GM23248 (cell line): ENCODE measurements around the gene ANKRD29. TPM values are rescaled to one million over a fixed set of nuclear protein-coding genes. Genes with fewer than 3 reads are reported as not detected.

ENCODE experiments used
- DNase-seq: peaks from one replicate; pipeline ENCODE4 v3.0.0-alpha.2; 2015
- H2AFZ ChIP-seq: fragments of 200-600 bp; sonication (generic); 2 replicates; pipeline ENCODE4 v1.6.1; 2016; ENCODE audit warnings: antibody characterized with exemption
- H3F3A ChIP-seq: fragments of 200-600 bp; sonication (generic); 2 replicates; pipeline ENCODE4 v1.6.1; 2016; ENCODE audit warnings: mild to moderate bottlenecking, antibody characterized with exemption, mixed run types; ENCODE audit not compliant: insufficient read depth
- H3K27ac ChIP-seq: fragments of 200-600 bp; sonication (generic); 2 replicates; pipeline ENCODE4 v1.5.1; 2016; ENCODE audit warnings: mild to moderate bottlenecking
- H3K27me3 ChIP-seq: fragments of 200-600 bp; sonication (generic); replicated peaks from 2 replicates; pipeline ENCODE4 v1.6.1; 2016; ENCODE audit warnings: mild to moderate bottlenecking; ENCODE audit not compliant: insufficient read depth
- H3K36me3 ChIP-seq: fragments of 200-600 bp; sonication (generic); 2 replicates; pipeline ENCODE4 v1.6.1; 2016; ENCODE audit warnings: low read depth, mild to moderate bottlenecking
- H3K4me1 ChIP-seq: fragments of 200-600 bp; sonication (generic); 2 replicates; pipeline ENCODE4 v1.6.1; 2016; ENCODE audit warnings: mild to moderate bottlenecking; ENCODE audit not compliant: insufficient read depth
- H3K4me2 ChIP-seq: fragments of 200-600 bp; sonication (generic); one replicate; pipeline ENCODE4 v1.6.1; 2016; ENCODE audit warnings: mild to moderate bottlenecking; ENCODE audit not compliant: unreplicated experiment
- H3K4me3 ChIP-seq: fragments of 200-600 bp; sonication (generic); 2 replicates; pipeline ENCODE4 v1.5.1; 2016; ENCODE audit warnings: mild to moderate bottlenecking
- H3K79me2 ChIP-seq: fragments of 200-600 bp; sonication (generic); 2 replicates; pipeline ENCODE4 v1.6.1; 2016; ENCODE audit warnings: mild to moderate bottlenecking; ENCODE audit not compliant: insufficient read depth
- H3K9ac ChIP-seq: fragments of 200-600 bp; sonication (generic); 2 replicates; pipeline ENCODE4 v1.6.1; 2016; ENCODE audit warnings: mild to moderate bottlenecking
- H3K9me2 ChIP-seq: fragments of 200-600 bp; sonication (generic); 2 replicates; pipeline ENCODE4 v1.6.1; 2016; ENCODE audit warnings: mixed run types, mild to moderate bottlenecking, moderate library complexity; ENCODE audit not compliant: insufficient read depth
- H3K9me3 ChIP-seq: fragments of 200-600 bp; sonication (generic); one replicate; pipeline ENCODE4 v1.6.1; 2017; ENCODE audit warnings: low read depth
- H4K20me1 ChIP-seq: fragments of 200-600 bp; sonication (generic); 2 replicates; pipeline ENCODE4 v1.6.0; 2016; ENCODE audit not compliant: insufficient read depth
- EZH2 ChIP-seq: fragments of 200-600 bp; sonication (generic); IDR thresholded peaks from 2 replicates; pipeline ENCODE4 v1.6.1; 2018; ENCODE audit warnings: antibody characterized with exemption, mild to moderate bottlenecking; ENCODE audit not compliant: insufficient read depth, poor library complexity, severe bottlenecking
- EZH2phosphoT487 ChIP-seq: fragments of 200-600 bp; sonication (generic); IDR thresholded peaks from 2 replicates; pipeline ENCODE4 v1.6.1; 2018; ENCODE audit warnings: antibody characterized with exemption, moderate library complexity, mild to moderate bottlenecking, low read depth; ENCODE audit not compliant: insufficient read depth
- WGBS, 2 experiments: methylation state at CpG; one replicate each; pipeline ENCODE4 v1.1.6; 2015 to 2017; ENCODE audit warnings: low lambda C conversion rate in 2 of 2, low coverage in 1 of 2; ENCODE audit errors: missing lambda C conversion rate in 2 of 2; 5-methylcytosine and 5-hydroxymethylcytosine counted together
- in situ Hi-C: fragments of 300-500 bp; cut with MboI; formaldehyde crosslinking; loops from 2 replicates; pipeline ENCODE4 v1.15.0; 2020
- polyA plus RNA-seq: library from polyadenylated mRNA; unstranded; fragments of >200 nt; fragmentation: Nextera tagmentation; extraction: Ambion mirVana; gene quantifications from 2 replicates; pipeline ENCODE4 v1.2.1, GENCODE V29; 2016
- total RNA-seq: library from RNA; depleted of rRNA; stranded (reverse); fragments of >200 nt; shearing (Covaris generic); gene quantifications from 2 replicates; pipeline ENCODE4 v1.2.3, GENCODE V29; 2014

Gene ANKRD29
- total and polyA plus RNA-seq, 2 experiments from 2014 or later: 8.0 to 9.2 TPM

DNA sequence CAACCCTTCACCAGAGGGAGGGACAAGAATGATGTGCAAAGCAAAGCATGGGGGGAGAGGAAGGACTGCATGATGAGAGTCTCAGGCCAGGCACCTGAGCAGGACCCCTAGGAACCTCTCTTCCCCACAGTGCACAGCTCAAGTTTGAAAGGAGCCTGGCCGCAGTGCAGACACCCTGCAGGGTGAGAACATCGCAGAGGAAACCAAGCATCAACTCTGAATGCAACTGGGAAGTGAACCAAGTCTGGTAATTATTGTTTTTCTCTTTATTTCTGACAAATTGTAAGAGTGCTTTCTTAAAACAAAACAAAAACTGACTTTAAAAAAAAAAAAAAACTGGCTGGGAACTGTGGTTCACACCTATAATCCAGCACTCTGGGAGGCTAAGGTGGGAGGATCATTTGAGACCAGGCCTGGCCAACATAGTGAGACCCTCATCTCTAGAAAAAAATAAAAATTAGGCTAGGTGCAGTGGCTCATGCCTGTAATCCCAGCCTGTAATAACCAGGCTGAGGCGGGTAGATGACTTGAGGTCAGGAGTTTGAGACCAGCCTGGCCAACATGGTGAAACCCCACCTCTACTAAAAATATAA is 91.7 kb downstream of the ANKRD29 start:
- peaks cover 44% of the 10 kb centered on the region for H3K36me3 ChIP-seq
- H3K27ac ChIP-seq: no peak overlapping the region
- H3K9me3 ChIP-seq: no peaks in the 10 kb centered on the region
- no peak overlapping the region for H3K4me3 ChIP-seq
- no peak for DNase-seq
- H2AFZ ChIP-seq: no peak overlapping the region
- WGBS, 2 experiments: 95 to 100% methylated on average over 3 of the region's 3 CpGs
- no peaks in the 10 kb centered on the region for H3K27me3 ChIP-seq
- peaks cover 14% of the 10 kb centered on the region for H3K4me1 ChIP-seq
- in situ Hi-C loops: no loop called here
- H4K20me1 ChIP-seq: 0 out of 2 replicates have a peak, but pooled peaks cover 4% of the 10 kb centered on the region
- H3K4me2 ChIP-seq: no peak overlapping the region
- H3F3A ChIP-seq: peaks cover 25% of the 10 kb centered on the region
- no peak overlapping the region for H3K9ac ChIP-seq
- H3K79me2 ChIP-seq: peaks cover 35% of the 10 kb centered on the region
- no peak for TF ChIP-seq EZH2
- no peak for TF ChIP-seq EZH2phosphoT487
- H3K9me2 ChIP-seq: no peaks in the 10 kb centered on the region

DNA sequence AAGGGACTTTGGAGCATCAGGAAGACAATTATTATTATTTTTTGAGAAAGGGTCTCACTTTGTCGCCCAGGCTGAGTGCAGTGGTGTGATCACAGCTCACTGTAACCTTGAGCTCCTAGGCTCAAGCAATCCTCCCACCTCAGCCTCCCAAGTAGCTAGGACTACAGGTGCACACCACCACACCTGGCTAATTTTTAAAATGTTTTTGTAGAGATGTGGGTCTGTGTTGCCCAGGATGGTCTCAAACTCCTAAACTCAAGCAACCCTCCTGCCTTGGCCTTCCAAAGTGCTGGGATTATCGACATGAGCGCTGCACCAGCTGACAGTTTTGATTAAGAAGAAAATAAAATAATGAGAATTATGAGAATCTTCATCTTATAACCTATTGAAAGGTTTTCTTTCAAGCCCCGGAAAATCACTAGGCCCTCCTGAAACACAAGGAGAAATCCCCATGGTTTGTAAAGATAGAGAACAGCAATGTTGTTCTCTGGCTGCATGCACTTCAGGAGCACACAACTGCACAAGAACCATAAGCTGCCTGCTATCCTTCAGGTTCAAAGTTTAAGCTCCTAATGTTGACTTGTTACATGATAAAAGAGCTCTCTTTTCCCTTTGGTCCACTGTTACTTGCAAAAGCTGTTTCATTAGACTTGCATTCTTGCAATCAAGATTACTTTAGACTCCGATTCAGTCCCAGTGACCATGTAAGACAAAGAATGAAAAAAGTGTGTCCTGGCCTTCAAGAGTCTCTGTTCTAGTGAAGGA is 93.2 kb downstream of the ANKRD29 start:
- H3K79me2 ChIP-seq: peaks cover 20% of the 10 kb centered on the region
- no peak overlapping the region for H3K9ac ChIP-seq
- H3K4me3 ChIP-seq: no peak overlapping the region
- H2AFZ ChIP-seq: no peak overlapping the region
- peaks cover 58% of the 10 kb centered on the region for H3K36me3 ChIP-seq
- H3K9me3 ChIP-seq: no peaks in the 10 kb centered on the region
- H3K4me2 ChIP-seq: no peak overlapping the region
- DNase-seq: no peak
- in situ Hi-C loops: no loop called here
- H4K20me1 ChIP-seq: no peaks in the 10 kb centered on the region
- no peak overlapping the region for H3K27ac ChIP-seq
- peaks cover 20% of the 10 kb centered on the region for H3F3A ChIP-seq
- TF ChIP-seq EZH2phosphoT487 (no peak), EZH2 (no peak)
- H3K4me1 ChIP-seq: peaks cover 13% of the 10 kb centered on the region
- 95 to 100% methylated on average over 5 of the region's 5 CpGs for WGBS, 2 experiments
- H3K27me3 ChIP-seq: no peaks in the 10 kb centered on the region
- H3K9me2 ChIP-seq: no peaks in the 10 kb centered on the region

DNA sequence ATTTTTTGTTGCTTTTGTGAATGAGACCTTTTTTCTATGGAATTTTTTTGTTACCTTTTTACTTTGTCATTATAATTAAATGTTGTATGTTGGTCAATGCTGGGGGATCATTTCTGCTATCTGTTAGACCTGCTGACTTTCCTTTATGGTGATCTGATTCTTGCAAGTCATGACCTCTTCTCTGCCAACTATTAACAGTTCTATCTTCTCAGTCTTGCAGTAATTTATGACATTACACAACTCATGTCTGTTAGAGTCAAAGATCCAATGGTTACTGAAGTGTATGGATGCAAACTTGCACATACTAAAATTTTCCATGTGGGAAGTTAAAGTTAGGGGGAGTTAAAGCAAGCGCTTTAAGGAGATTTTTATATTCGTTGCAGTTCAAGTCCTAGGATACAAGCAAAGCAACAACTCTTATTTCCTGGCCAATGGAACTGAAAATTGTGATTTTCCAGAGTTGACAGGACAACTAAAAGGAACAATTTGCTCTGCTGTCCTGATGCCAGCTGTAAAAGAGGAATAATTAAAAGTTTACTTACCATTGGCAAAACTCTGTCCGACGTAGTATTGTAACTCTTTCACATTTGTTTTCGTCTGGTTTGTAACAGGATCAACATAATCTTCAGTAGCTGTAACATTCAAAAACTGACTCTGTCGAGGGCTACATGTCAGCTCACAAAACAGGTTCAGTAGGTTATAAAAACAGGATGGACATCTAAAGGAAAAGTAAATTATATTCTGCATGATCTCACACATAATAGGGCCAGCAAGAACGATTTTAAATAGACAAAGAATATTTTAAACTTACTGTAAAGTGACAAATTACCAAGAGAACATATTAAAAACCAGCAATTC is 94.2 kb downstream of the ANKRD29 start:
- Histone ChIP-seq H3K9me3 (no peaks in the 10 kb centered on the region), H3K79me2 (peaks cover 13% of the 10 kb centered on the region), H3K4me3 (no peak overlapping the region), H2AFZ (no peak overlapping the region), H3K27me3 (no peaks in the 10 kb centered on the region), H3K9me2 (no peaks in the 10 kb centered on the region), H3F3A (peaks cover 14% of the 10 kb centered on the region), H3K36me3 (peaks cover 58% of the 10 kb centered on the region), H3K27ac (no peak overlapping the region), H3K9ac (no peak overlapping the region), H3K4me2 (no peak overlapping the region), H3K4me1 (peaks cover 9% of the 10 kb centered on the region), H4K20me1 (no peaks in the 10 kb centered on the region)
- DNase-seq: no peak
- TF ChIP-seq EZH2: no peak
- no peak for TF ChIP-seq EZH2phosphoT487
- WGBS, 2 experiments: 96 to 97% methylated on average over 7 of the region's 7 CpGs
- in situ Hi-C loops: no loop called here

DNA sequence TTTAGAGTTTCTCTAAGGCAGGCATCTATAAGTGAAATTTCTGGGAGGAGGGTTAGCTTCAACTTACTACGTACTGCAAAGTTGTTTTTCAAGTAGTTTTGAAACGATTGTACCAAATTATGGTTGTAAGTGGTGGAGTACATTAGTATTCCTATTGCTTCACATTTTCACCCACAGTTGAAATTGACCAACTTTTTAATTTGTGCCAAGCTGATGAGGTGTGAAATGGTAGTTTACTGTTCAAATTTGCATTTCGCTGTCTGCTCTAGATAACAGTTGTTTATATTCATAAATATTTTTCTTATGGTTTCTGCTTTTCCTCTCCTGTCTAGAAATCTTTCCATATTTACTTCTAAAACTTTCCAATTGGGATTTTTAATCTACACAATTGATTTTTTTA is 95.0 kb downstream of the ANKRD29 start:
- 95 to 100% methylated on average over 3 of the region's 3 CpGs for WGBS, 2 experiments
- peaks cover 54% of the 10 kb centered on the region for H3K36me3 ChIP-seq
- no peak overlapping the region for H3K4me2 ChIP-seq

More for the DNA sequence above, 95.0 kb downstream of the ANKRD29 start:
- H3K9ac ChIP-seq: no peak overlapping the region
- TF ChIP-seq EZH2phosphoT487: no peak
- no peak for TF ChIP-seq EZH2
- no peaks in the 10 kb centered on the region for H3K9me2 ChIP-seq
- no peaks in the 10 kb centered on the region for H4K20me1 ChIP-seq
- peaks cover 6% of the 10 kb centered on the region; the same call in 1 of the 2 replicates for H3F3A ChIP-seq
- peaks cover 5% of the 10 kb centered on the region for H3K79me2 ChIP-seq
- H3K4me3 ChIP-seq: no peak overlapping the region
- no peak for DNase-seq
- in situ Hi-C loops: no loop called here
- no peaks in the 10 kb centered on the region for H3K27me3 ChIP-seq
- no peaks in the 10 kb centered on the region for H3K9me3 ChIP-seq
- no peak overlapping the region for H3K27ac ChIP-seq
- no peak overlapping the region for H2AFZ ChIP-seq
- peaks cover 7% of the 10 kb centered on the region for H3K4me1 ChIP-seq
